Measurements from ENCODE around the gene NLRP1.

NLRP1 gene

DNA sequence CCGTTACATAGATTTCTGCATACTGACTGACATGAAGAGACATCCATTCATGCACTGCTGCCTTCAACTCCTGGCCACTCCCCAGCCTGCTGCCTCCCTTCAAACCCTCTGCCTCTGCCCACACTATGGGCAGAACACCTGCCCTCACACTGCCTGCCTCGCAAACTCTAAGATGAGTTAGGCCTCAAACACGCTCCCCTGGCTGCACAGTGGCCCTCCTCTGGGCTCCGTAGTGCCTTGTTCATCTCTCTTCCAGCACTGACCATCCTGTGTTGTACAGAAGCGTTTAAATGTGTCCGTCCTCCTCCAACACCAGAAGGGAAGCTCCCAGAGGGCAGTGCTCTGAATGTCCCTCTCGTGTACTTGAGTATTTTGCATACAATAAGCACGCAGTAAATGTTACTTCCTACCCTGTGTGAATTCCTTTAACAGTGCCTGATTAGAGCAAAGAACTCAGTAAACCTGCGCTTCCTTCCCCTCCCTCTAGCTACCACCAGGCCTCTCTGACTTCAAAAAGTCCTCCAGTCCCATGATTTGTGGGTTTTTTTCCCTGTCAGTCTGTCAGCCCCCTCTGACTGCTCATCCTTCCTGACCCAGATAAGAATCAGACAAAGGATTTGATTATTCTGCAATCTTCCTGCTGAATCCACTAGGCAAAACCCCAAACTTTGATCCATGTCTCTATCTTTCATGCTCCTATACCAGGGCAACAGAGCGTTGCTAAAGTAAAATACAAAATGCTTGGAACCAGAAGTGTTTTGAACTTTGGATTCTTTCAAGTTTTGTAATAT is 119.4 kb downstream of the NLRP1 start:
- Histone ChIP-seq H3K4me3 (ENCODE audit: low read length) (no peak overlapping the region), H3K9ac (ENCODE audit: low read length) (no peak overlapping the region), H3K9me3 (ENCODE audit: control insufficient read depth, low read length) (no peaks in the 10 kb centered on the region)

More for the DNA sequence above, 119.4 kb downstream of the NLRP1 start:
- Histone ChIP-seq H3K36me3 (ENCODE audit: control insufficient read depth, insufficient read depth, low read length, severe bottlenecking) (peaks cover 12% of the 10 kb centered on the region), H3K4me1 (ENCODE audit: control insufficient read depth, insufficient read depth, low read length) (peaks cover 9% of the 10 kb centered on the region), H3K27me3 (replicated peaks; ENCODE audit: control insufficient read depth, insufficient read depth, low read length) (no peaks in the 10 kb centered on the region)
- DNase-seq (ENCODE audit: low read depth) = no peak

Measured in adipocyte (in vitro differentiated cells).